Suprapubic skin (tissue), 4 donors: ENCODE measurements around the gene DKKL1. TPM values are rescaled to one million over a fixed set of nuclear protein-coding genes. Genes with fewer than 3 reads are reported as not detected.

ENCODE experiments used
- DNase-seq, 2 donors: peaks; one replicate each; pipeline ENCODE4 v3.0.0-alpha.2; 2019; ENCODE audit warnings: low spot score in 2 of 2
- H3K27ac ChIP-seq: fragments of 200-600 bp; sonication (generic); one replicate; pipeline ENCODE4 v1.5.1; 2019
- H3K27me3 ChIP-seq: fragments of 200-600 bp; sonication (generic); one replicate; pipeline ENCODE4 v1.5.1; 2019
- H3K36me3 ChIP-seq: fragments of 200-600 bp; sonication (generic); one replicate; pipeline ENCODE4 v1.5.1; 2019
- H3K4me1 ChIP-seq: fragments of 200-600 bp; sonication (generic); one replicate; pipeline ENCODE4 v1.5.1; 2019
- H3K4me3 ChIP-seq: fragments of 200-600 bp; sonication (generic); one replicate; pipeline ENCODE4 v1.5.1; 2019; ENCODE audit warnings: mild to moderate bottlenecking
- H3K9me3 ChIP-seq: fragments of 200-600 bp; sonication (generic); one replicate; pipeline ENCODE4 v1.5.1; 2019
- CTCF ChIP-seq, 2 donors: fragments of 200-600 bp in 1 of 2; fragments of 450-650 bp in 1 of 2; sonication (generic) in 1 of 2; IDR thresholded peaks; one replicate each; pipeline ENCODE4 v1.5.1; 2016 to 2019; ENCODE audit warnings: antibody characterized with exemption in 2 of 2, mild to moderate bottlenecking in 1 of 2, moderate library complexity in 1 of 2
- EP300 ChIP-seq: sonication (generic); formaldehyde crosslinking; IDR thresholded peaks from one replicate; pipeline ENCODE4 v1.6.1; 2017; ENCODE audit warnings: antibody characterized with exemption
- POLR2A ChIP-seq, 2 donors: fragments of 450-650 bp; IDR thresholded peaks; one replicate each; pipeline ENCODE4 v1.6.1; 2017; ENCODE audit warnings: antibody characterized with exemption in 2 of 2, mild to moderate bottlenecking in 2 of 2, moderate library complexity in 2 of 2
- POLR2AphosphoS5 ChIP-seq, 3 donors: sonication (generic); formaldehyde crosslinking; IDR thresholded peaks; one replicate each; pipeline ENCODE4 v1.6.1; 2017; ENCODE audit warnings: antibody characterized with exemption in 3 of 3
- WGBS: methylation state at CpG from one replicate; pipeline ENCODE4 v1.1.5; 2018; 5-methylcytosine and 5-hydroxymethylcytosine counted together
- total RNA-seq, 4 donors: library from RNA; depleted of rRNA; stranded (reverse); fragments of >200 nt; gene quantifications; one replicate each; pipeline ENCODE4 v1.1.0, GENCODE V29; 2016

Gene DKKL1
- total RNA-seq, 4 donors from 2014 or later, result not detected

DNA sequence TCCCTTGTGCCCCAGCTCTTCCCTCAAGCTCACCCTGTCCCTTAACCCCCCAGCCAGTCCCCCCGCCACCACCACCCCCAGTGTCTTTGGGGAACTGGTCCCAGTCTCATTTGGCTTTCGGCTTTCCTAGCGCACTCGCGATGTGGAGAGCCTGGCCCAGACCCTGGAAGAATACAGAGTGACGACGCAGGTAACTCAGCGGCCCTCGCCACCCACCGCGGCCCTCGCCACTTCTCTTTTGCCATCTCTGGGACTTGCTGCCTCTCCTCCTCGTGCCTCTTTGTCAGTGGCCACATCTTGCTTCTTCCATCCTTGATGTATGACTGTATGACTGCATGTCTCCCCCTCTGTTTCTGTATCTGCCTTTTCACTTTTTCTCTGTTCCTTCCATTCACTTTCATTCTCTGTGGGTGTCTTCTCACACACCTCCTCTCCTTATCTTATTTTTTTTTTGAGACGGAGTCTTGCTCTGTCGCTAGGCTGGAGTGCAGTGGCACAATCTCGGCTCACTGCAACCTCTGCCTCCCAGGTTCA lies 43.9 kb downstream of the DKKL1 start:
- H3K4me3 ChIP-seq, result no peak overlapping the region
- no peaks in the 10 kb centered on the region for H3K9me3 ChIP-seq
- H3K36me3 ChIP-seq, result no peaks in the 10 kb centered on the region
- TF ChIP-seq EP300 (no peak), POLR2AphosphoS5 (IDR thresholded peaks at IDR 0.05) (no peak), CTCF (IDR thresholded peaks at IDR 0.05) (no peak), POLR2A (IDR thresholded peaks at IDR 0.05) (no peak)
- no peaks in the 10 kb centered on the region for H3K27me3 ChIP-seq
- no peak overlapping the region for H3K27ac ChIP-seq
- no peaks in the 10 kb centered on the region for H3K4me1 ChIP-seq
- 90% methylated on average over 16 of the region's 16 CpGs for WGBS
- DNase-seq, result no peak

DNA sequence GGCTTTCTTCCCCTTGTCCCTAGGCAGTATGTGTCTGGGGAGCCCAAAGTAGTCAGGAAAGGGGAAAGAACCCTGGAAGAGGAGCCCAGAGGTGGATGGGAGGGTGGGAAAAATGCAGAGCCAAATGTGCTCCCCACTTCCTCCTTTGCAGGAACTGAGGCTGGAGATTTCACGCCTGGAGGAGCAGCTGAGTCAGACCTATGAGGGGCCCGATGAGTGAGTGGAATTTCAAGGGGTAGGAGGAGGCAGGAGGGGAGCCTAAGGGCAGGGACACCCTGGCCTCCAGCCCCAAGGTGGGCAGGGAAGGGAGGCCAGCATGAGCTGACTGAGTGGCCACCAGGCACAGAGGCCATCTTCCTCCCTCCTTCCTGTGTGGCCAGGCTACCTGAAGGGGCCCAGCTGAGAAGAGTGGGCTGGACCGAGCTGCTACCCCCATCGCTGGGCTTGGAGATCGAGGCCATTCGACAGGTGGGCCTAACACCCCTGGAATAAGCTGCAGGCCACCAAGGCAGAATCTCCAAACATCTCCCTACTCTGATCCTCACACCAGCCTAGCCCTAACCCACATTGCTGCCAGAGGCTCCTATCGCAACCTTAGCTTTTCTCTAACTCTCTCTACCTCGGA lies 45.3 kb downstream of the DKKL1 start:
- Histone ChIP-seq H3K36me3 (no peaks in the 10 kb centered on the region), H3K27me3 (no peaks in the 10 kb centered on the region), H3K4me3 (no peak overlapping the region), H3K4me1 (no peaks in the 10 kb centered on the region), H3K9me3 (no peaks in the 10 kb centered on the region), H3K27ac (no peak overlapping the region)
- no peak for DNase-seq
- 88% methylated on average over 8 of the region's 8 CpGs for WGBS
- TF ChIP-seq POLR2A (IDR thresholded peaks at IDR 0.05), result no peak
- TF ChIP-seq POLR2AphosphoS5 (IDR thresholded peaks at IDR 0.05), result no peak
- no peak for TF ChIP-seq CTCF (IDR thresholded peaks at IDR 0.05)
- no peak for TF ChIP-seq EP300

GRCh38 chr19:49409441-49410029 lies 45.9 kb downstream of the DKKL1 start:
- DNase-seq, result no peak
- Histone ChIP-seq H3K4me1 (no peaks in the 10 kb centered on the region), H3K4me3 (no peak overlapping the region), H3K36me3 (no peaks in the 10 kb centered on the region), H3K9me3 (no peaks in the 10 kb centered on the region), H3K27ac (no peak overlapping the region), H3K27me3 (no peaks in the 10 kb centered on the region)
- 78% methylated on average over 5 of the region's 5 CpGs for WGBS
- TF ChIP-seq POLR2A (IDR thresholded peaks at IDR 0.05), result no peak

DNA sequence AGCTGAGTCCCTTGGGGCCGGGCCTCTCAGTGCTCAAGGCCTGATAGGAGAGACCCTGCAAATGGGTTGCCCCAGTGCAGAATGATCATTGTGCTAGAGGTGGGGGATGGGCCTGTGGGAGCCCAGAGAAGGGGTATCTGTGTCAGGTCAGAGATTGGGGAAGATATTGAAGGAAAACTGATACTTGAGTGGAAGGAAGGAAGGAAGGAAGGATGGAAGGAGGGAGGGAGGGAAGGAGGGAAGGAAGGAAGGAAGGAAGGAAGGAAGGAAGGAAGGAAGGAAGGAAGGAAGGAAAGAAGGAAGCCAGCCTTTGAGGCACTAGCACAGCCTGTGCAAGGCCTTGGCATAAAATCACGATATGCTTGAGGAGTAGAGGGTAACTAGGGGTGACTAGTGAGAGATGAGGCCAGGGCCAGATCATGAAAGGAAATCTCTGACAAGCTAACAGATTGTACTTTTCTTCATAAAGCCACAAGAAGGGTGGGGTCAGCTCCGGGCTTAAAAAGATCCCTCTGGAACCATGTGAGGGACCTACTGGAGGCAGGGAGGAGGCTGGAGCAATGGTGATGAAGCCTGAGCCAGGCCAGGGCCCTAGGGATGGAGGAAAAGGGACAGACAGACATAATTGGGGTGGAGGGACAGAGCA lies 48.1 kb downstream of the DKKL1 start:
- WGBS, result 84% methylated on average over 3 of the region's 3 CpGs

GRCh38 chr19:49413348-49413747 lies 49.7 kb downstream of the DKKL1 start:
- H3K27ac ChIP-seq, result no peak overlapping the region
- WGBS, result 94% methylated on average over 4 of the region's 9 CpGs
- no peaks in the 10 kb centered on the region for H3K9me3 ChIP-seq
- no peak overlapping the region for H3K4me3 ChIP-seq
- no peak for DNase-seq
- TF ChIP-seq POLR2A (IDR thresholded peaks at IDR 0.05) (no peak), EP300 (no peak), CTCF (IDR thresholded peaks at IDR 0.05) (no peak), POLR2AphosphoS5 (IDR thresholded peaks at IDR 0.05) (no peak)
- H3K36me3 ChIP-seq, result no peaks in the 10 kb centered on the region
- no peaks in the 10 kb centered on the region for H3K4me1 ChIP-seq
- H3K27me3 ChIP-seq, result peaks cover 30% of the 10 kb centered on the region

More for the DNA sequence above, 48.1 kb downstream of the DKKL1 start:
- Histone ChIP-seq H3K36me3 (no peaks in the 10 kb centered on the region), H3K4me1 (no peaks in the 10 kb centered on the region), H3K4me3 (no peak overlapping the region), H3K27ac (no peak overlapping the region), H3K27me3 (peaks cover 16% of the 10 kb centered on the region), H3K9me3 (no peaks in the 10 kb centered on the region)
- DNase-seq, result no peak
- TF ChIP-seq POLR2AphosphoS5 (IDR thresholded peaks at IDR 0.05) (no peak), POLR2A (IDR thresholded peaks at IDR 0.05) (no peak), EP300 (no peak), CTCF (IDR thresholded peaks at IDR 0.05) (no peak)
